HG03139 (cell line): ENCODE measurements around the gene KRT17.
"Not testable (repeated sequence)": the region's sequence is repeated elsewhere in the genome, so short reads cannot be mapped to it uniquely, and the experiment has no call there.

Source experiments
- ATAC-seq: cut with Tn5 transposase; IDR thresholded peaks from one replicate; pipeline ENCODE4 v1.9.1; 2021; ENCODE audit not compliant: unreplicated experiment

KRT17 gene

GRCh38 chr17:41635121-41636097 is 11.0 kb upstream of the KRT17 start:
- ATAC-seq: no peak

- ATAC-seq: no peak
Observed at GRCh38 chr17:41634639-41635038, 10.3 kb upstream of the KRT17 start.

GRCh38 chr17:41633556-41634199 is 9.3 kb upstream of the KRT17 start:
- no peak for ATAC-seq

DNA sequence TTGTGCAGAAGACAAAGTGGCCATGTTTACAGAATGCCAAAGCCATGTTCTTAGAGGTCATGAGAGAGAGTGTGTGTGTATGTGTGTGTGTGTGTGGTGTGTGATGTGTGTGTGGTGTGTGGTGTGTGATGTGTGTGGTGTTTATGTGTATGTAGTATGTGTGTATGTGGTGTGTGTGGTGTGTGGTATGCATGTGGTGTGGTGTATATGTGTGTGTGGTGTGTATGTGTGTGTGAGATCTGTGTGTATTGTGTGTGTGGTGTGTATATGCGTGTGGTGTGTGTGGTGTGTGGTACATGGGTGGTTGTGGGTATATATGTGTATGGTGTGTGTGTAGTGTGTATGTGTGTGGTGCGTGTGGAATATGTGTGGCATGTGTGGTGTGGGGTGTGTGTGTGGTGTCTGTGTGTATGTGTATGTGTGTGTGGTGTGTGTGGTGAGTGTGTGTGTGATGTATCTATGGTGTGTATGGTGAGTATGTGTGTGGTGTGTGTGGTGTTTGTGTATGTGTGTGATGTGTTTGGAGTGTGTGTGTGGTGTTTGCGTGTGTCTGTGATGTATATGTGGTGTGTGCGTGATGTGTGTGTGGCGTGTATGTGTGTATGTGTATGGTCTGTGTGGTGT is 8.2 kb upstream of the KRT17 start:
- no peak for ATAC-seq

DNA sequence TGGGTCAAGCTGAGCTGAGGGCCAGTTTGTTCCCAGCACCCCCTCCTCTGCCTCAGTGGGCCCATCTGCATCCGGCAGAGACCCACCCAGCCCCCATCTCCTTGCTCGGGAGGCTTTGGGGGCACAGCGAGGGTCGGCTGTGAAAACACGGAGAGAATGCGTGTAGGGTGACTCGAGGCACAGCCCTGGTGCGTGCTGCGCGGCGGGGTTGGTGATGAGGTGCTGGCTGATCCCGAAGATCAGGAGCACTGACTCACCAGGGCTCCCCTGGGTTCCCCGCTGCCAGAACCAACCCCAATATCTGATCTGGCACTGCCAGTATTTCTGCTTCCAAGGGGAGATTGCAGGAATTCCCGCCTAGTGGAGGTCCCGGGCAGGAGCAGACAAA is 7.5 kb upstream of the KRT17 start:
- ATAC-seq: no peak

GRCh38 chr17:41631025-41631897 is 6.9 kb upstream of the KRT17 start:
- ATAC-seq: no peak

- no peak for ATAC-seq
Observed at GRCh38 chr17:41629826-41630670, 5.7 kb upstream of the KRT17 start.

- no peak for ATAC-seq
Observed at GRCh38 chr17:41629316-41629715, 4.9 kb upstream of the KRT17 start.

DNA sequence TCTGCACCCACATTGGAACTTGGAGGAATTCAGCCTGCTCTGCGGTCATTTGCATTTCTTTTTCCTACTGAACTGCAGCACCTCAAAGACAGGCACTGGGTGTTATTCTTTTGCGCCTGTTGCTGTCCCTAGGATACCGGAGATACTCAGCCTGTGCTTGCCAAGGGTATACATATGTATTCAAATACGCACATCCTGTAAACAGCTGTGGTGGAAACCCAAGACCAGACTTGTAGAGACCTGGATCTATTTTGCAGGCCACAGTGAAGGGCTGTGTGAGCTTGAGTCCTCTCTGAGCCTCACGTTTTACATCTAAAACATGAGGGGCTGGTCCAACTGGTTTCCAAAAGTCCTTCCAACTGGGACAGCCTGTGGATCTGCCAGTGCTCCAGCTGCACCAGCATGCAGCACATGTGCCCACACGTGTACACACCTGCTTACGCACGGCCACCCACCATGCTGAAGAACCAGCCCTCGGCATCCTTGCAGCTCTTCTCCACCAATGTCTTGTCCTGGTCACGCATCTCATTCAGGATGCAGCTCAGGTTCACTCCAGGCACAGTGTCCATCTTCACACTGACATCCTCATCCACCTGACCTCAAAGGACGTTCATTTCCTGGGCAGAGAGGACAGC is 4.4 kb upstream of the KRT17 start:
- not testable (repeated sequence) for ATAC-seq

DNA sequence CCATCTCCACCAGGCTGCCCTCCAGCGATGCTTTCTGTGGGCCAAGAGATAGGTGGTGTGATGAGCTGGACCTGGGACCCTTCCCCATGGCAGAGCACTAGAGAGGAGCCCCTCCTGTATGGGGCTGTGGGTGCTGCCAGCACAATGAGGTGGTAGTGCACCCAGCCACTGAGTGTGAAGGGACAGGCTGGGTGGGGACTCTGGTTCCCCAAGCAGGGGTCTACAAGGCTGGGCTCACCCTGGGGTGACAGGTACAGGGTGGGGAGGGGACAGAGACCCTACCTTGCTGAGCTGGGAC is 3.6 kb upstream of the KRT17 start:
- not testable (repeated sequence) for ATAC-seq

GRCh38 chr17:41627316-41628072 is 3.1 kb upstream of the KRT17 start:
- ATAC-seq: no peak

DNA sequence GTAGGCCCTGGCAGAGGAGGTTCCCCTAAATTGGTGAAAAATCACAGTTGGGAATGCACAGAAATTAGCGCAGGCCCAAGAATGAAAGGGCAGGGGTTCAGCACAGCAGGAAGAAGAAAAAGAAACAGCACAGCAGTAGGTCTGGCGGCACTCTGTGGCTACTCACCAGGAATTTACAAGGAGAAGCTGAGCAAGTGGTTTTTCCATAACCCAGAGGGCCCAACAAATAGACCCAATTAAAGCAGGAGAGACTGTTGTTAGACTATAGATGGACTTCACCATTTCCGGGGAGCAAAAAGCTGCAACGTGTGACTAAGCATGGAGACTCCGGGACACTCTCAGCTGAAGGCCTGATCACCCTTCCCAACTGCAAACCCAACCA is 2.5 kb upstream of the KRT17 start:
- ATAC-seq: not testable (repeated sequence)

DNA sequence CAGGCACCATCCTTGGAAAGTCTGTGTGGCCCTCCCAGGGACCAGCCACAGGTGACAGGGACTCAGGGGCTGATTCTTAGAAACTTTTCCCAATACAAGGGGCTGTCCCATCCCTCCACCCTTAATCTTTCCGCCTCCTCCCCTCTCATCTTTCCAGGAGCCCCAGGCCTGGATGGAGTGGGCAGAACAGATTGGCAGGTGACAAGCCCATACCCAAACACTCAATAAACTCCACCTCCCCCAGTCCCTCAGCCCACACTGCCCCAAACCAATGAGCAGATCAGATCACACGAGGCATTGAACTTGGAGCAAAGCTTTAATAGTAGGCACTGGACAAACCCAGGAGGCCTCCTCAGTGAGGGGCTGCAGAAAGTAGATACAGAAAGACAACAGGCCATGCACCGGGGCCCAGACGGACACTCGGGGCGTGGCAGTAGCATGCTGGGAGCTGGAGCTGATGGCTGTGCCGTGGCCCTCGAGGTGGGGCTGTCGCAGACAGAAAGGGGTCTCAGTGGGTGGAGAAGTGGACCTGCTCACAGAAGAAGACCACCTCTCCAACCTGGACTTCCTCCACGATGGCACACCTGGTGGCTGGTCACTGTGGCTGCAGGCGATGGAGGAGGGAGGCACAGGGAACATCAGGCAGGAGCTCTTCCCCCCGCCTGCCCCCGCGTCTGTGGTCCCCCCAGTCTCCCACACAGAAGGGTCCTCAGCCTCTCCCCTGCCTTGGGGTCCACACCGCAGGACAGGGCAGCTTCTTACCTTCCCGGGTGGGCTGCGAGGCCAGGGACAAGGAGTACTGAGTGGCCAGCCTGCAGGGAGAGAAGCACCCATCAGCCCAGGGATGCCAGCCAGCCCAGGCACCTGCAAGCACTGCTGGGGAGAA is 1.9 kb upstream of the KRT17 start:
- ATAC-seq: not testable (repeated sequence)

DNA sequence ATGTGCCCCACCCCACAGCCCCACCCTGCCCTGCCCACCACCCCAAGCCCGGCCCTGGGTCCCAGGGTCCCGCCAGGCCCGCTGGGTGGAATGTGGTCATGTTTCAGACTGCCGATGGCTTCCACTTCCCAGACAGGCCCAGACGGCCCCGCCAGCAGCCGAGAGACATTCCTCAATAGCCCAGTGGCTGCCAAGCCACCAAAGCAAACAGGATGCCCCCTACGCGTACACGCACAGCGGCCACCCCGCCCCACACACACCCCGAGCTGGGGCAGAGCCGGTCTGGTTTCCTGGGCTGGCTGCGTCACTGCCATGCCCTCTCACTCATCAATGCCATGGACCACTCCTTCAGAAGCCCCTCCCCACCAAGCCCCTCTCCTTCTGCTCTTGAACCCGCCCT is 1.2 kb upstream of the KRT17 start:
- ATAC-seq: no peak

GRCh38 chr17:41623184-41623861 is 1.1 kb downstream of the KRT17 start:
- ATAC-seq: not testable (repeated sequence)

DNA sequence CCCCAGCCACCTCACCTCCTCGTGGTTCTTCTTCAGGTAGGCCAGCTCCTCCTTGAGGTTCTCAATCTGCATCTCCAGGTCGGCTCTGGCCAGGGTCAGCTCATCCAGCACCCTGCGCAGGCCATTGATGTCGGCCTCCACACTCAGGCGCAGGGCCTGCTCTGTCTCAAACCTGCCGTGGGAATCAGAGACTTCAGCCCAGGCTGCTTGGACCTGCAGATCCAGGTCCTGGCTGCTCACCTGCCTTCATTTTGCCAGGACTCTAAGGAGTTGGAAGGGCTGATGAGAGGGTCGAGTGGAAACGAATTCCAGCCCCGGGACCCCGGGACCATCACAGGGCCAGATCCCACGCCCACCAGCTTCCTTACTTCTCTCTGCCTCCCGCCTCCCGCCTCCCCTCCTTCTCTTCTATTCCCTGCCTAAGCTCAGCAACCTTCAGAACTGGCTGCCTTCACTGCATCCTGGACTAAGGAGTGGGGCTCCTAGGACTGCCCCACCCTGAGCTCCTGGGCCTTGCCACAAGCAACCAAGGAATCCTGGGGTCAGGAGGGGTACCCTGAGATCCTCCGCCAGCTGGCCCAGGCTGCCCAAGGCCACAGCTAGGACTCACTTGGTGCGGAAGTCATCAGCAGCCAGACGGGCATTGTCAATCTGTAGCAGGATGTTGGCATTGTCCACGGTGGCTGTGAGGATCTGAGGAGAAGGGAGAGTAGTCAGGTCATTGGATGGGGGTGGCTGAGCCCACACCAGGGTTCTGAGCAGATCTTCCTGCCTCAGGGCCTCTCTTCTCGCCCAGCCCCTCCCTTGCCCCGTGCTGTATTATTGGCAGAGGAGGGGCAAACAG is 1.8 kb downstream of the KRT17 start:
- ATAC-seq: not testable (repeated sequence)
